Glutamatergic neuron (in vitro differentiated cells): ENCODE data around the gene MPL. TPM values are rescaled to one million over a fixed set of nuclear protein-coding genes. Genes with fewer than 3 reads are reported as not detected.
A peak's percentile ranks its signal among the peaks of the same experiment; 100 is the strongest.
"Not testable (repeated sequence)": the region's sequence is repeated elsewhere in the genome, so short reads cannot be mapped to it uniquely, and the experiment has no call there.

Experiments
- DNase-seq: peaks from one replicate; pipeline ENCODE4 v3.0.0; 2022
- H3K27ac Mint-ChIP-seq: one replicate; pipeline ENCODE4 v1.8.0; 2020; ENCODE audit warnings: mild to moderate bottlenecking, mixed read lengths, inconsistent platforms; ENCODE audit not compliant: unreplicated experiment
- H3K27me3 Mint-ChIP-seq: one replicate; pipeline ENCODE4 v1.8.0; 2020; ENCODE audit warnings: mild to moderate bottlenecking, moderate library complexity, mixed read lengths, inconsistent platforms; ENCODE audit not compliant: unreplicated experiment
- H3K36me3 Mint-ChIP-seq: one replicate; pipeline ENCODE4 v1.8.0; 2020; ENCODE audit warnings: mild to moderate bottlenecking, mixed read lengths, inconsistent platforms; ENCODE audit not compliant: unreplicated experiment
- H3K4me1 Mint-ChIP-seq: one replicate; pipeline ENCODE4 v1.8.0; 2020; ENCODE audit warnings: mild to moderate bottlenecking, low read depth, mixed read lengths, inconsistent platforms; ENCODE audit not compliant: unreplicated experiment
- H3K4me3 Mint-ChIP-seq: one replicate; pipeline ENCODE4 v1.8.0; 2020; ENCODE audit warnings: mild to moderate bottlenecking, mixed read lengths, inconsistent platforms; ENCODE audit not compliant: unreplicated experiment
- H3K9me3 Mint-ChIP-seq: one replicate; pipeline ENCODE4 v1.8.0; 2020; ENCODE audit warnings: mild to moderate bottlenecking, moderate library complexity, mixed read lengths, inconsistent platforms; ENCODE audit not compliant: unreplicated experiment
- CTCF ChIP-seq: fragments of 200-600 bp; sonication (generic); IDR thresholded peaks from one replicate; pipeline ENCODE4 v1.5.0; 2021; ENCODE audit not compliant: partially characterized antibody, unreplicated experiment
- total RNA-seq: library from RNA; stranded (reverse); fragmentation: NEBNext Ultra II Directional; extraction: Animal tissue kit (Norgen Biotek cat#: 25700); gene quantifications from one replicate; pipeline ENCODE4 v1.2.1, GENCODE V29; 2021; ENCODE audit not compliant: unreplicated experiment

Gene MPL
- total RNA-seq, 1 donor from 2014 or later: not detected

DNA sequence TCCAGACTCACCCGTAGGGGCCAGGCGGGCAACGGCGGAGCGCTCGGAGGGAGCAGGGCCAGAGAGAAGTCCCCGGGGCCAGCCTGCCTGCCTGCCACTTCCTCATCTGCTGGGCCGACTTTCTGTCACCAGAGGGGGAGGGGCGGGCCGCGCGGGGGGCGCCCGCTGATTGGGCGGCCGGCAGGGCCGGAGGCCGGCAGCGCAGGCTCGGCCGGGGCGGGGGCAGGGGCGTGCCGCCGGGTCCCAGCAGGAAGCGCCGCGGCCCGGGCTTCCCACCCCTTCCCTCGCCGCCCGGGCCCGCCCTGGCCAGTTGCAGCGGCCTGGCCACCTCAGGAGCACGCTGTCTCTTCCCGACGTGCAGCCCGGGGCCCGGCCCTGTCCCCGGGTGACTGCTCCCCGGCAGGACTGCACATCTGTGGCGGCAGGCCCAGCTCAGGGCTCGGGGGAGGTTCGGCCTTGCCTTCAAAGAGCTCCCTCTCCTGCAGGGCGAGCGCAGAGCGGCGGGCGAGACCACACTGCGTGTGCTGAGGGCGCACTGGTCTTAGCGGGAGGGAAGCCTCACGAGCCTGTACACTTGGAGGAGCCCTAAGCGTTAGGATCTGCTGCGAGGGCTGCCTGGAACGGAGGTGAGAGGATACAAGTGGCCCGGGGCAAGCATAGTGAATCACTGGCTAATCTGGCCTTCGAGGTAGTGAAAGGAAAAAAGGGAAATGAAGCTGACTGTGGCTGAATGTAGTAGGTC lies 30.5 kb downstream of the MPL start, which contains the start of gene ELOVL1:
ELOVL1 (minus strand) TSS at position 108 of the 742 bp plus-strand sequence. CDS start 2,402 bp downstream, outside the sequence.
- Mint-ChIP-seq H3K9me3 (peaks cover 4% of the 10 kb centered on the region), H3K36me3 (peaks cover 6% of the 10 kb centered on the region), H3K27ac (peak within 1 kb of the TSS; percentile 82), H3K4me3 (peak within 1 kb of the TSS; percentile 89), H3K4me1 (peaks cover 5% of the 10 kb centered on the region), H3K27me3 (peaks cover 5% of the 10 kb centered on the region)
- peak; percentile 95 for DNase-seq
- TF ChIP-seq CTCF: no peak

- peak overlapping the region; percentile 89 for H3K4me3 Mint-ChIP-seq
- peaks cover 6% of the 10 kb centered on the region for H3K36me3 Mint-ChIP-seq
- peaks cover 5% of the 10 kb centered on the region for H3K4me1 Mint-ChIP-seq
- H3K9me3 Mint-ChIP-seq: peaks cover 4% of the 10 kb centered on the region
- H3K27me3 Mint-ChIP-seq: peaks cover 5% of the 10 kb centered on the region
- no peak for DNase-seq
- no peak for TF ChIP-seq CTCF
- peak overlapping the region; percentile 82 for H3K27ac Mint-ChIP-seq
These were observed 31.0 kb downstream of the MPL start for GRCh38 chr1:43368646-43369020.

- not testable (repeated sequence) for H3K4me1 Mint-ChIP-seq, H3K27me3 Mint-ChIP-seq, DNase-seq, H3K4me3 Mint-ChIP-seq, H3K36me3 Mint-ChIP-seq, H3K9me3 Mint-ChIP-seq, H3K27ac Mint-ChIP-seq
These were observed 32.2 kb downstream of the MPL start for GRCh38 chr1:43369779-43370178.

- H3K27ac Mint-ChIP-seq: no peak overlapping the region
- no peaks in the 10 kb centered on the region for H3K36me3 Mint-ChIP-seq
- no peaks in the 10 kb centered on the region for H3K27me3 Mint-ChIP-seq
- H3K4me3 Mint-ChIP-seq: no peak overlapping the region
- H3K4me1 Mint-ChIP-seq: peaks cover 5% of the 10 kb centered on the region
- TF ChIP-seq CTCF: no peak
- DNase-seq: no peak
- H3K9me3 Mint-ChIP-seq: peaks cover 4% of the 10 kb centered on the region
These were observed 32.9 kb downstream of the MPL start for GRCh38 chr1:43370564-43370963.

GRCh38 chr1:43372172-43372571 lies 34.6 kb downstream of the MPL start:
- Mint-ChIP-seq H3K27ac (no peak overlapping the region), H3K36me3 (no peaks in the 10 kb centered on the region), H3K4me1 (peaks cover 5% of the 10 kb centered on the region), H3K27me3 (no peaks in the 10 kb centered on the region), H3K9me3 (peaks cover 4% of the 10 kb centered on the region), H3K4me3 (no peak overlapping the region)
- no peak for DNase-seq
- no peak for TF ChIP-seq CTCF
